Breast epithelium (tissue), 4 donors: ENCODE measurements around the gene TTYH3. TPM values are rescaled to one million over a fixed set of nuclear protein-coding genes. Genes with fewer than 3 reads are reported as not detected.

ENCODE experiments used
- DNase-seq, 2 donors: peaks; one replicate each; pipeline ENCODE4 v3.0.0-alpha.2; 2019; ENCODE audit warnings: low spot score in 2 of 2
- H3K27ac ChIP-seq, 2 donors: fragments of 200-600 bp; sonication (generic) in 1 of 2; one replicate each; pipeline ENCODE4 v1.5.1; 2016 to 2019; ENCODE audit warnings: mild to moderate bottlenecking in 1 of 2
- H3K27me3 ChIP-seq, 2 donors: fragments of 200-600 bp; sonication (generic) in 1 of 2; one replicate each; pipeline versions ENCODE4 v1.5.1 to v1.6.0; 2017 to 2019; ENCODE audit warnings: control low read depth in 1 of 2, mild to moderate bottlenecking in 1 of 2
- H3K36me3 ChIP-seq: fragments of 200-600 bp; one replicate; pipeline ENCODE4 v1.5.1; 2019
- H3K4me1 ChIP-seq, 2 donors: fragments of 200-600 bp; sonication (generic); one replicate each; pipeline ENCODE4 v1.5.1; 2016 to 2019; ENCODE audit warnings: control low read depth in 1 of 2
- H3K4me3 ChIP-seq, 3 donors: fragments of 200-600 bp; sonication (generic); 1 replicate in 2 of 3; 2 replicates in 1 of 3; pipeline ENCODE4 v1.5.1; 2016 to 2019; ENCODE audit warnings: mild to moderate bottlenecking in 3 of 3, moderate library complexity in 2 of 3
- H3K9me3 ChIP-seq, 2 donors: fragments of 200-600 bp; sonication (generic) in 1 of 2; one replicate each; pipeline ENCODE4 v1.5.1; 2016 to 2019; ENCODE audit warnings: control low read depth in 1 of 2
- CTCF ChIP-seq, 3 donors: fragments of 450-650 bp; IDR thresholded peaks; one replicate each; pipeline ENCODE4 v1.5.1; 2016 to 2017; ENCODE audit warnings: antibody characterized with exemption in 3 of 3, mild to moderate bottlenecking in 3 of 3, moderate library complexity in 3 of 3
- POLR2A ChIP-seq: fragments of 450-650 bp; IDR thresholded peaks from one replicate; pipeline ENCODE4 v1.6.1; 2016; ENCODE audit warnings: antibody characterized with exemption, mild to moderate bottlenecking, moderate library complexity
- POLR2AphosphoS5 ChIP-seq, 3 donors: sonication (generic); formaldehyde crosslinking; IDR thresholded peaks; one replicate each; pipeline ENCODE4 v1.6.1; 2017; ENCODE audit warnings: antibody characterized with exemption in 3 of 3
- intact Hi-C: fragments of 100-400 bp; cut with DNase I; formaldehyde crosslinking; loops from one replicate; pipeline ENCODE4 v1.15.1; 2023; ENCODE audit warnings: low total_unique reads
- total RNA-seq, 3 donors: library from RNA; depleted of rRNA; stranded (reverse); fragments of >200 nt; gene quantifications; one replicate each; pipeline ENCODE4 v1.1.0, GENCODE V29; 2016

TTYH3 gene
- total RNA-seq, 3 donors from 2014 or later: 11.6 to 17.9 (median 17.4) TPM

- no peaks in the 10 kb centered on the region for H3K36me3 ChIP-seq
- no peak overlapping the region for H3K4me3 ChIP-seq
- no peak for TF ChIP-seq POLR2AphosphoS5 (IDR thresholded peaks at IDR 0.05)
- no peak for TF ChIP-seq POLR2A
- TF ChIP-seq CTCF (IDR thresholded peaks at IDR 0.05): no peak
- no peaks in the 10 kb centered on the region for H3K27me3 ChIP-seq
- no peak for DNase-seq
- no peaks in the 10 kb centered on the region for H3K9me3 ChIP-seq
- intact Hi-C loops: no loop called here
- peaks cover 10 to 14% of the 10 kb centered on the region in 2 donors for H3K4me1 ChIP-seq
- H3K27ac ChIP-seq: no peak overlapping the region
Observed at GRCh38 chr7:2628130-2628482, 3.7 kb upstream of the TTYH3 start.

GRCh38 chr7:2628891-2629290 lies 2.9 kb upstream of the TTYH3 start:
- no peak for DNase-seq
- TF ChIP-seq POLR2AphosphoS5 (IDR thresholded peaks at IDR 0.05) (no peak), CTCF (IDR thresholded peaks at IDR 0.05) (no peak), POLR2A (no peak)
- H3K4me1 ChIP-seq: peaks cover 10 to 18% of the 10 kb centered on the region in 2 donors
- no peaks in the 10 kb centered on the region for H3K27me3 ChIP-seq
- H3K4me3 ChIP-seq: no peak overlapping the region
- H3K36me3 ChIP-seq: no peaks in the 10 kb centered on the region
- intact Hi-C loops: no loop called here
- H3K9me3 ChIP-seq: no peaks in the 10 kb centered on the region
- no peak overlapping the region for H3K27ac ChIP-seq

GRCh38 chr7:2629746-2630681 lies 1.8 kb upstream of the TTYH3 start:
- H3K36me3 ChIP-seq: no peaks in the 10 kb centered on the region
- H3K4me3 ChIP-seq: no peak overlapping the region
- peak overlapping the region; percentile 79 to 86 for H3K27ac ChIP-seq
- peaks cover 10 to 26% of the 10 kb centered on the region in 2 donors for H3K4me1 ChIP-seq
- intact Hi-C loops: no loop called here
- DNase-seq: peak; percentile 82 to 92
- no peaks in the 10 kb centered on the region for H3K27me3 ChIP-seq
- H3K9me3 ChIP-seq: no peaks in the 10 kb centered on the region
- TF ChIP-seq POLR2AphosphoS5 (IDR thresholded peaks at IDR 0.05) (peak; percentile 40 to 78 (median 50)), POLR2A (no peak)

GRCh38 chr7:2632733-2633537 lies 1.1 kb downstream of the TTYH3 start:
- no peaks in the 10 kb centered on the region for H3K27me3 ChIP-seq
- peak in 1 of 2 donors; percentile 60 for DNase-seq
- no peak for TF ChIP-seq CTCF (IDR thresholded peaks at IDR 0.05)
- peak in 1 of 3 donors; percentile 7 for TF ChIP-seq POLR2AphosphoS5 (IDR thresholded peaks at IDR 0.05)
- TF ChIP-seq POLR2A: no peak
- H3K9me3 ChIP-seq: no peaks in the 10 kb centered on the region
- H3K4me1 ChIP-seq: peaks cover 10 to 20% of the 10 kb centered on the region in 2 donors
- peak overlapping the region; percentile 72 to 95 (median 80) for H3K4me3 ChIP-seq
- H3K27ac ChIP-seq: peak overlapping the region; percentile 89 to 92
- H3K36me3 ChIP-seq: no peaks in the 10 kb centered on the region
- intact Hi-C loops: no loop called here

GRCh38 chr7:2633538-2634266 lies 1.9 kb downstream of the TTYH3 start:
- Histone ChIP-seq H3K36me3 (no peaks in the 10 kb centered on the region), H3K4me3 (peak overlapping the region; percentile 72 to 95 (median 80)), H3K27ac (peak overlapping the region; percentile 89 to 92), H3K27me3 (no peaks in the 10 kb centered on the region), H3K4me1 (peaks cover 10 to 20% of the 10 kb centered on the region in 2 donors), H3K9me3 (no peaks in the 10 kb centered on the region)
- TF ChIP-seq CTCF (IDR thresholded peaks at IDR 0.05): no peak
- no peak for TF ChIP-seq POLR2A
- TF ChIP-seq POLR2AphosphoS5 (IDR thresholded peaks at IDR 0.05): no peak
- no peak for DNase-seq
- intact Hi-C loops: no loop called here
